Measurements from ENCODE around the gene SNX12.
"Not testable (repeated sequence)": the region's sequence is repeated elsewhere in the genome, so short reads cannot be mapped to it uniquely, and the experiment has no call there.

Gene SNX12

GRCh38 chrX:71095033-71095432 is 26.9 kb upstream of the SNX12 start:
- no peak for DNase-seq (ENCODE audit: insufficient read length, low spot score)
- FAIRE-seq: peak; percentile 68

- no peak for FAIRE-seq
- DNase-seq (ENCODE audit: insufficient read length, low spot score): no peak
Measured at GRCh38 chrX:71091263-71091662, 23.1 kb upstream of the SNX12 start.

- DNase-seq (ENCODE audit: insufficient read length, low spot score) (no peak), FAIRE-seq (no peak)
Measured at GRCh38 chrX:71085900-71086299, 17.8 kb upstream of the SNX12 start.

- FAIRE-seq (no peak), DNase-seq (ENCODE audit: insufficient read length, low spot score) (no peak)
Measured at GRCh38 chrX:71082822-71083221, 14.7 kb upstream of the SNX12 start.

- DNase-seq (ENCODE audit: insufficient read length, low spot score) (no peak), FAIRE-seq (no peak)
Measured at GRCh38 chrX:71082124-71082647, 14.1 kb upstream of the SNX12 start.

GRCh38 chrX:71081330-71082123 is 13.4 kb upstream of the SNX12 start:
- DNase-seq (ENCODE audit: insufficient read length, low spot score) (no peak), FAIRE-seq (no peak)

GRCh38 chrX:71070531-71070930 is 2.4 kb upstream of the SNX12 start:
- DNase-seq (ENCODE audit: insufficient read length, low spot score) (no peak), FAIRE-seq (no peak)

GRCh38 chrX:71067712-71068043 is 456 bp downstream of the SNX12 start:
- FAIRE-seq (no peak), DNase-seq (ENCODE audit: insufficient read length, low spot score) (no peak)

- no peak for DNase-seq (ENCODE audit: insufficient read length, low spot score)
- no peak for FAIRE-seq
Measured at GRCh38 chrX:71067089-71067488, 1.0 kb downstream of the SNX12 start.

GRCh38 chrX:71060127-71060526 is 8.0 kb downstream of the SNX12 start:
- FAIRE-seq (no peak), DNase-seq (ENCODE audit: insufficient read length, low spot score) (no peak)

- FAIRE-seq: no peak
- no peak for DNase-seq (ENCODE audit: insufficient read length, low spot score)
Measured at GRCh38 chrX:71057848-71058530, 10.1 kb downstream of the SNX12 start.

- DNase-seq (ENCODE audit: insufficient read length, low spot score) (no peak), FAIRE-seq (no peak)
Measured at GRCh38 chrX:71056867-71057266, 11.3 kb downstream of the SNX12 start.

GRCh38 chrX:71053217-71053621 is 14.9 kb downstream of the SNX12 start:
- DNase-seq (ENCODE audit: insufficient read length, low spot score): no peak
- FAIRE-seq: no peak

- no peak for DNase-seq (ENCODE audit: insufficient read length, low spot score)
- FAIRE-seq: no peak
Measured at GRCh38 chrX:71052721-71053120, 15.4 kb downstream of the SNX12 start.

GRCh38 chrX:71047891-71048290 is 20.2 kb downstream of the SNX12 start:
- not testable (repeated sequence) for DNase-seq (ENCODE audit: insufficient read length, low spot score); FAIRE-seq

GRCh38 chrX:71017396-71017939 is 50.7 kb downstream of the SNX12 start:
- DNase-seq (ENCODE audit: insufficient read length, low spot score): no peak
- FAIRE-seq: no peak
